GM23338 (cell line): ENCODE measurements around the gene LHFPL4. TPM values are rescaled to one million over a fixed set of nuclear protein-coding genes. Genes with fewer than 3 reads are reported as not detected.

Source experiments
- ATAC-seq: fragments of 200-7000 bp; cut with Tn5 transposase; 3 replicates; pipeline ENCODE4 v1.9.1; 2020
- DNase-seq: peaks from one replicate; pipeline ENCODE4 v3.0.0-alpha.2; 2015; ENCODE audit warnings: low spot score
- H2AFZ ChIP-seq: fragments of 200-600 bp; sonication (generic); 2 replicates; pipeline ENCODE4 v1.8.0; 2016; ENCODE audit warnings: antibody characterized with exemption, mild to moderate bottlenecking, moderate library complexity
- H3F3A ChIP-seq: fragments of 200-600 bp; sonication (generic); replicated peaks from 2 replicates; pipeline ENCODE4 v1.8.0; 2017; ENCODE audit warnings: antibody characterized with exemption, mixed run types, low read depth
- H3K27ac ChIP-seq: fragments of 200-600 bp; sonication (generic); 2 replicates; pipeline ENCODE4 v1.6.1; 2016; ENCODE audit warnings: low read depth
- H3K27me3 ChIP-seq: fragments of 200-600 bp; sonication (generic); 2 replicates; pipeline ENCODE4 v1.8.0; 2016; ENCODE audit warnings: mild to moderate bottlenecking, mixed run types, moderate library complexity; ENCODE audit not compliant: insufficient read depth
- H3K36me3 ChIP-seq: fragments of 200-600 bp; sonication (generic); 2 replicates; pipeline ENCODE4 v1.8.0; 2016; ENCODE audit warnings: mild to moderate bottlenecking; ENCODE audit not compliant: insufficient read depth
- H3K4me1 ChIP-seq: fragments of 200-600 bp; sonication (generic); 2 replicates; pipeline ENCODE4 v1.8.0; 2016; ENCODE audit warnings: mild to moderate bottlenecking, moderate library complexity; ENCODE audit not compliant: insufficient read depth
- H3K4me2 ChIP-seq: fragments of 200-600 bp; sonication (generic); 2 replicates; pipeline ENCODE4 v1.7.1; 2017; ENCODE audit warnings: mixed run types
- H3K4me3 ChIP-seq: fragments of 200-600 bp; sonication (generic); 2 replicates; pipeline ENCODE4 v1.6.1; 2016; ENCODE audit warnings: mixed run types
- H3K79me2 ChIP-seq: fragments of 200-600 bp; sonication (generic); replicated peaks from 2 replicates; pipeline ENCODE4 v1.8.0; 2017; ENCODE audit warnings: mild to moderate bottlenecking; ENCODE audit not compliant: insufficient read depth
- H3K9me2 ChIP-seq: fragments of 200-600 bp; sonication (generic); 2 replicates; pipeline ENCODE4 v1.8.0; 2017; ENCODE audit not compliant: insufficient read depth
- H4K20me1 ChIP-seq: fragments of 200-600 bp; sonication (generic); replicated peaks from 2 replicates; pipeline ENCODE4 v1.8.0; 2017; ENCODE audit warnings: mild to moderate bottlenecking; ENCODE audit not compliant: insufficient read depth
- H3K27ac Mint-ChIP-seq: 2 replicates; pipeline ENCODE4 v1.8.0; 2020; ENCODE audit warnings: inconsistent platforms, mild to moderate bottlenecking, moderate library complexity, mixed read lengths
- H3K27me3 Mint-ChIP-seq: 3 replicates; pipeline ENCODE4 v1.8.0; 2022; ENCODE audit warnings: low read depth, mild to moderate bottlenecking, moderate library complexity, mixed read lengths, inconsistent platforms; ENCODE audit not compliant: insufficient read depth, poor library complexity
- H3K36me3 Mint-ChIP-seq: 3 replicates; pipeline ENCODE4 v1.8.0; 2021; ENCODE audit warnings: low read depth, mild to moderate bottlenecking, inconsistent platforms, moderate library complexity, mixed read lengths
- H3K4me1 Mint-ChIP-seq: 3 replicates; pipeline ENCODE4 v1.8.0; 2020; ENCODE audit warnings: mild to moderate bottlenecking, inconsistent platforms, mixed read lengths
- H3K4me3 Mint-ChIP-seq: 3 replicates; pipeline ENCODE4 v1.8.0; 2021; ENCODE audit warnings: moderate library complexity, mild to moderate bottlenecking, inconsistent platforms, mixed read lengths
- H3K9me3 Mint-ChIP-seq: 3 replicates; pipeline ENCODE4 v1.8.0; 2020; ENCODE audit warnings: moderate library complexity, mild to moderate bottlenecking, inconsistent platforms, mixed read lengths
- CREB1 ChIP-seq: fragments of 250-450 bp; sonication (Bioruptor Pico); IDR thresholded peaks from 2 replicates; pipeline ENCODE4 v1.5.0; 2020; ENCODE audit warnings: low read depth, mild to moderate bottlenecking, moderate library complexity
- CTCF ChIP-seq, 2 experiments: fragments of 200-600 bp in 1 of 2; sonication (generic) in 1 of 2; conservative IDR thresholded peaks; 2 replicates each; pipeline versions ENCODE4 v1.5.1 to v1.6.1; 2016 to 2017; ENCODE audit warnings: antibody characterized with exemption in 2 of 2, low read depth in 2 of 2, mild to moderate bottlenecking in 2 of 2, moderate library complexity in 1 of 2
- EZH2 ChIP-seq: fragments of 200-600 bp; sonication (generic); IDR thresholded peaks from one replicate; pipeline ENCODE4 v1.8.0; 2017; ENCODE audit warnings: antibody characterized with exemption, mild to moderate bottlenecking, low read depth; ENCODE audit not compliant: unreplicated experiment
- EZH2phosphoT487 ChIP-seq: fragments of 200-600 bp; sonication (generic); IDR thresholded peaks from one replicate; pipeline ENCODE4 v1.8.1; 2018; ENCODE audit warnings: antibody characterized with exemption; ENCODE audit not compliant: unreplicated experiment
- JUNB ChIP-seq: IDR thresholded peaks from one replicate; pipeline ENCODE4 v1.6.1; 2016; ENCODE audit warnings: antibody characterized with exemption; ENCODE audit not compliant: unreplicated experiment
- REST ChIP-seq: IDR thresholded peaks from one replicate; pipeline ENCODE4 v1.6.1; 2018; ENCODE audit warnings: antibody characterized with exemption; ENCODE audit not compliant: unreplicated experiment
- STAT1 ChIP-seq: IDR thresholded peaks from one replicate; pipeline ENCODE4 v1.6.1; 2016; ENCODE audit warnings: antibody characterized with exemption; ENCODE audit not compliant: unreplicated experiment
- ZNF114 ChIP-seq: fragments of 250-450 bp; sonication (Bioruptor Pico); IDR thresholded peaks from 2 replicates; pipeline ENCODE4 v1.5.0; 2020; ENCODE audit warnings: mild to moderate bottlenecking, moderate library complexity
- ZNF331 ChIP-seq: fragments of 250-450 bp; sonication (Bioruptor Pico); IDR thresholded peaks from 2 replicates; pipeline ENCODE4 v1.5.0; 2020; ENCODE audit warnings: low read depth, mild to moderate bottlenecking, moderate library complexity
- polyA plus RNA-seq: library from polyadenylated mRNA; unstranded; fragments of >200 nt; fragmentation: Nextera tagmentation; extraction: Ambion mirVana; gene quantifications from 2 replicates; pipeline ENCODE4 v1.2.1, GENCODE V29; 2016
- total RNA-seq: library from RNA; depleted of rRNA; stranded (reverse); fragments of >200 nt; shearing (Covaris generic); gene quantifications from 2 replicates; pipeline ENCODE4 v1.2.3, GENCODE V29; 2014
- TF ChIP-seq, protein P1 (sequence below): fragments of 250-450 bp; sonication (Bioruptor Pico); IDR thresholded peaks from 2 replicates; pipeline ENCODE4 v1.5.0; 2020; ENCODE audit warnings: mild to moderate bottlenecking, moderate library complexity

Gene LHFPL4
- total and polyA plus RNA-seq, 2 experiments from 2014 or later = 2.3 to 11.5 TPM

DNA sequence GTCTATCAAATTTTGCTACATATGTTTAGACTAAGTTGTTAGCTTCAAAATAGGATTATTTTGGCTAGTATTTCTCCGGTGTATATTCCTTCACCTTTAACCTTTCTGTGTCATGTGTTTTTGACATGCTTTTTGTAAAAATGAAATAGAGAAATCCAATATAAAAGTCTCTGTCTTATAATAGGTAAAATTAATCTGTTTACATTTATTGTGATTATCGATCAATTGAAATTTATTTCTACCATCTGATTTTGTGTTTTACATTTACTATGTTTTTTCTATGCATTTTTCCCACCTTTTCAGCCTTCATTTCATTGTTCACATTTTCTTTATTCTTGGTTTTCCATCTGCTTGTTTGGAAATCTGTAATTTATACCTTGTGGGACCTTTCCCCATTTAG is 11.7 kb upstream of the LHFPL4 start:
- no peaks in the 10 kb centered on the region for H3K79me2 ChIP-seq
- Mint-ChIP-seq H3K9me3 (peaks cover 50% of the 10 kb centered on the region), H3K27ac (no peak overlapping the region), H3K27me3 (peaks cover 3% of the 10 kb centered on the region), H3K36me3 (peaks cover 2% of the 10 kb centered on the region; the same call in 2 of the 3 replicates), H3K4me1 (no peaks in the 10 kb centered on the region), H3K4me3 (no peak overlapping the region)
- no peaks in the 10 kb centered on the region for H3K4me1 ChIP-seq
- H3F3A ChIP-seq = no peaks in the 10 kb centered on the region
- no peak overlapping the region for H3K27ac ChIP-seq
- H2AFZ ChIP-seq = no peak overlapping the region
- no peaks in the 10 kb centered on the region for H3K27me3 ChIP-seq
- no peaks in the 10 kb centered on the region for H3K36me3 ChIP-seq
- no peaks in the 10 kb centered on the region for H3K9me2 ChIP-seq
- ATAC-seq = no peak
- TF ChIP-seq CTCF (conservative IDR thresholded peaks at IDR 0.05; ENCODE audit: low read depth in 2 of 2) (no peak), CREB1 (no peak), ZNF331 (CRISPR knock-in tag) (no peak), EZH2phosphoT487 (no peak), EZH2 (no peak), STAT1 (no peak), REST (no peak), ZNF114 (CRISPR knock-in tag) (no peak), JUNB (no peak)
- TF ChIP-seq, protein P1, sequence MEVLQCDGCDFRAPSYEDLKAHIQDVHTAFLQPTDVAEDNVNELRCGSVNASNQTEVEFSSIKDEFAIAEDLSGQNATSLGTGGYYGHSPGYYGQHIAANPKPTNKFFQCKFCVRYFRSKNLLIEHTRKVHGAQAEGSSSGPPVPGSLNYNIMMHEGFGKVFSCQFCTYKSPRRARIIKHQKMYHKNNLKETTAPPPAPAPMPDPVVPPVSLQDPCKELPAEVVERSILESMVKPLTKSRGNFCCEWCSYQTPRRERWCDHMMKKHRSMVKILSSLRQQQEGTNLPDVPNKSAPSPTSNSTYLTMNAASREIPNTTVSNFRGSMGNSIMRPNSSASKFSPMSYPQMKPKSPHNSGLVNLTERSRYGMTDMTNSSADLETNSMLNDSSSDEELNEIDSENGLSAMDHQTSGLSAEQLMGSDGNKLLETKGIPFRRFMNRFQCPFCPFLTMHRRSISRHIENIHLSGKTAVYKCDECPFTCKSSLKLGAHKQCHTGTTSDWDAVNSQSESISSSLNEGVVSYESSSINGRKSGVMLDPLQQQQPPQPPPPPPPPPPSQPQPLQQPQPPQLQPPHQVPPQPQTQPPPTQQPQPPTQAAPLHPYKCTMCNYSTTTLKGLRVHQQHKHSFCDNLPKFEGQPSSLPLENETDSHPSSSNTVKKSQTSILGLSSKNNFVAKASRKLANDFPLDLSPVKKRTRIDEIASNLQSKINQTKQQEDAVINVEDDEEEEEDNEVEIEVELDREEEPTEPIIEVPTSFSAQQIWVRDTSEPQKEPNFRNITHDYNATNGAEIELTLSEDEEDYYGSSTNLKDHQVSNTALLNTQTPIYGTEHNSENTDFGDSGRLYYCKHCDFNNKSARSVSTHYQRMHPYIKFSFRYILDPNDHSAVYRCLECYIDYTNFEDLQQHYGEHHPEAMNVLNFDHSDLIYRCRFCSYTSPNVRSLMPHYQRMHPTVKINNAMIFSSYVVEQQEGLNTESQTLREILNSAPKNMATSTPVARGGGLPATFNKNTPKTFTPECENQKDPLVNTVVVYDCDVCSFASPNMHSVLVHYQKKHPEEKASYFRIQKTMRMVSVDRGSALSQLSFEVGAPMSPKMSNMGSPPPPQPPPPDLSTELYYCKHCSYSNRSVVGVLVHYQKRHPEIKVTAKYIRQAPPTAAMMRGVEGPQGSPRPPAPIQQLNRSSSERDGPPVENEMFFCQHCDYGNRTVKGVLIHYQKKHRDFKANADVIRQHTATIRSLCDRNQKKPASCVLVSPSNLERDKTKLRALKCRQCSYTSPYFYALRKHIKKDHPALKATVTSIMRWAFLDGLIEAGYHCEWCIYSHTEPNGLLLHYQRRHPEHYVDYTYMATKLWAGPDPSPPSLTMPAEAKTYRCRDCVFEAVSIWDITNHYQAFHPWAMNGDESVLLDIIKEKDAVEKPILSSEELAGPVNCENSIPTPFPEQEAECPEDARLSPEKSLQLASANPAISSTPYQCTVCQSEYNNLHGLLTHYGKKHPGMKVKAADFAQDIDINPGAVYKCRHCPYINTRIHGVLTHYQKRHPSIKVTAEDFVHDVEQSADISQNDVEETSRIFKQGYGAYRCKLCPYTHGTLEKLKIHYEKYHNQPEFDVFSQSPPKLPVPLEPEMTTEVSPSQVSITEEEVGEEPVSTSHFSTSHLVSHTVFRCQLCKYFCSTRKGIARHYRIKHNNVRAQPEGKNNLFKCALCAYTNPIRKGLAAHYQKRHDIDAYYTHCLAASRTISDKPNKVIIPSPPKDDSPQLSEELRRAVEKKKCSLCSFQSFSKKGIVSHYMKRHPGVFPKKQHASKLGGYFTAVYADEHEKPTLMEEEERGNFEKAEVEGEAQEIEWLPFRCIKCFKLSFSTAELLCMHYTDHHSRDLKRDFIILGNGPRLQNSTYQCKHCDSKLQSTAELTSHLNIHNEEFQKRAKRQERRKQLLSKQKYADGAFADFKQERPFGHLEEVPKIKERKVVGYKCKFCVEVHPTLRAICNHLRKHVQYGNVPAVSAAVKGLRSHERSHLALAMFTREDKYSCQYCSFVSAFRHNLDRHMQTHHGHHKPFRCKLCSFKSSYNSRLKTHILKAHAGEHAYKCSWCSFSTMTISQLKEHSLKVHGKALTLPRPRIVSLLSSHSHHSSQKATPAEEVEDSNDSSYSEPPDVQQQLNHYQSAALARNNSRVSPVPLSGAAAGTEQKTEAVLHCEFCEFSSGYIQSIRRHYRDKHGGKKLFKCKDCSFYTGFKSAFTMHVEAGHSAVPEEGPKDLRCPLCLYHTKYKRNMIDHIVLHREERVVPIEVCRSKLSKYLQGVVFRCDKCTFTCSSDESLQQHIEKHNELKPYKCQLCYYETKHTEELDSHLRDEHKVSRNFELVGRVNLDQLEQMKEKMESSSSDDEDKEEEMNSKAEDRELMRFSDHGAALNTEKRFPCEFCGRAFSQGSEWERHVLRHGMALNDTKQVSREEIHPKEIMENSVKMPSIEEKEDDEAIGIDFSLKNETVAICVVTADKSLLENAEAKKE (CRISPR knock-in tag) = no peak
- DNase-seq = no peak
- H3K4me3 ChIP-seq = no peak overlapping the region
- no peaks in the 10 kb centered on the region for H4K20me1 ChIP-seq
- H3K4me2 ChIP-seq = no peak overlapping the region
